Daoy (cell line): Measurements from ENCODE around the gene SLC7A10. TPM values are rescaled to one million over a fixed set of nuclear protein-coding genes. Genes with fewer than 3 reads are reported as not detected.
A peak's percentile ranks its signal among the peaks of the same experiment; 100 is the strongest.

ENCODE experiments used
- DNase-seq: peaks from one replicate; pipeline ENCODE4 v3.0.0-alpha.2; 2015; ENCODE audit warnings: low read depth
- total RNA-seq: library from RNA; depleted of rRNA; stranded (reverse); fragments of >200 nt; shearing (Covaris generic); gene quantifications from 2 replicates; pipeline ENCODE4 v1.2.3, GENCODE V29; 2014

Gene SLC7A10
- total RNA-seq, 1 experiment from 2014 or later = not detected

DNA sequence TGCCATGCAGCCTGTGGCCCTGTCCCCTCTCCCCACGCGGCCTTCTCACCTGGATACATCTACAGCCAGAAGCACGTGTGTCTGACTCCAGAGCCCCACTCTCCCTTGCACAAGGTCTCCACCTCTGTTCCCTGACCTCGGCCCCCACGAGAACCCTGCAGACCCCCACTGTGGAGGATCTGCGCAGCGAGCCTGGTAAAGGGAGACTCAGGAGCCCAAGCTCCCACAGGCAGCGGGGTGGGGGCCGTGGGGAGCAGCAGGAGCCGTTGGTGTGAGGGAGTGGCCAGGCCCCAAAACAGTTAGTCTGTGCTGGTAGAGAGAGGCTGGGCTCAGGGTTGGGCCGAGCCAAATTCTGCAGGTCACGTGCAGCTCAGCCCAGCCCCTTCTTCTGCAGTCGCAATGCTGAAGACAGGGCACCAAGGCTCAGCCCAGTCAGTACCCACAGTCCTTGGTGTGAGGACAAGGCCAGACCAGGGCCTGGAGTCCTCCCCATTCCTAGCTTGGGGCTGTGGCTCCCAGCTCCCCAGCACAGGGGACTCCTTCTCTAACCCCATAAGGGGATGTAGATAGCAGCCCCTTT is 28.7 kb upstream of the SLC7A10 start:
- no peak for DNase-seq

GRCh38 chr19:33252971-33253370 is 27.3 kb upstream of the SLC7A10 start:
- DNase-seq = no peak

DNA sequence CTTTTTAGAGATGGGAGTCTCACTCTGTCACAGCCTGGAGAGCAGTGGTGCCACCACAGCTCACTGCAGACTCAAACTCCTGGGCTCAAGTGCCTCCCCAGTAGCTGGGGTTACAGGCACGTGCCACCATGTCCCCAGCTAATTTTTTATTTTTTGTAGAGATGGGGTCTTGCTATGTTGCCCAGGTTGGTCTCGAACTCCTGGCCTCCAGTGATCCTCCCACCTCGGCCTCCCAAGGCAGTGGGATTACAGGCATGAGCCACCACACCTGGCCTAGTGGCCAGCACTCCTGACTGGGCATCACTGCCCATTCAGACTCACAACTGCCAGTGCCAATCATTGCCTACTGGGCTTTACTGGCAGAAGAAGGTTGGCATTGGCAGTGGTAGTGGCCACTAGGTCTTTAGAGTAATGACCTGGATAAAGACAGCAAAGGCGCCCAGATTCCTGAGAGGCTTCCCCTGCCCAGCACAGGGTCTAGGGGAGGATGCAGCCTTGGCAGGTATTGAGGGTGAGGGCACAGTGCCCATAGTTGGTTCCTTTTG is 26.8 kb upstream of the SLC7A10 start:
- DNase-seq = no peak

- no peak for DNase-seq
Measured at GRCh38 chr19:33251526-33252090, 26.0 kb upstream of the SLC7A10 start.

GRCh38 chr19:33251076-33251475 is 25.4 kb upstream of the SLC7A10 start:
- DNase-seq = no peak

- DNase-seq = no peak
Measured at GRCh38 chr19:33250500-33250899, 24.9 kb upstream of the SLC7A10 start.

DNA sequence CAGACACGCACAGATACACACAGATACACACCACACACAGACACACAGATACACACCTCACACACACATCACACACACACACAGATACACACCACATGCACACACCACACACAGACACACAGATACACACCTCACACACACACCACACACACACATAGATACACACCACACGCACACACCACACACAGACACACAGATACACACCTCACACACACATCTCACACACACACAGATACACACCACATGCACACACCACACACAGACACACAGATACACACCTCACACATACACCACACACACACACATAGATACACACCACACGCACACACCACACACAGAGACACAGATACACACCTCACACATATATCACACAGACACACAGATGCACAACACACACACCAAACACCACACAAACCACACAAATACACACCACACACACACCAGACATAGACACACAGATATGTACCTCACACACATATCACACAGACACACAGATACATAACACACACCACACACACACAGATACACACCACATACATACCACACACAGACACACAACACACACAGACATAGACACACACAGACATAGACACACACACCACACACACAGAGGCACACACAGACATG is 24.2 kb upstream of the SLC7A10 start:
- DNase-seq = no peak

DNA sequence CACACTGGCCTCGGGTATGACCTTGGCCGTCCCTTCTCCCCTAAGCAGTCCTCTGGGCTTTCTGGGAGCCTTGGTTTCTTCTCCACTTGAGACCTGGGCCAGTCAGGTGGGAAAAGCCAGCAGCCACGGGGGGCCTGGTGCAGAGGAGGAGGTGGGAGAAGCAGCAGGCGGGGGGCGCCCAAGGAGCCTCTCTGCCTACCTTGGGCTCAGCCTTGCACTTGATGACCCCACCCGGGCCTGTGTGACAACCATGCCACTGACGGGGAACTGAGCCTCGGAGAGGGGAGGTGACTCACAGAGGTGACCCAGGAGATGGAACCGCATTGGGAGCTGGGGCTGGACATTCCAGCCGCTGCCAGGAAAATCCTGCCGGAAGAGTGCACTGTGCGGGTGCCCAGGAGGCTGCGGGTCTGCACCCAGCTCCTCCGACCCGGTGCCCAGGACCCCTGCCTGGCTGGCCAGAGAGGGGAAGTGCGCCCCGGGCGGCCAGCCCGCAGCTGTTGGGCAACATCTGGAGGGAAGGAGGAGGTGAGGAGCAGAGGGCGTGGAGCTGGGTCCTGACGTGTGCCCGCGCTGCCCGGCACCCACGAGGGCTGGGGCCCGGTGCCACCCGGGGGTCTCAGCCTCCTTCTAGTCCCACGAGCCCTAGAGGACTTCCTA is 23.4 kb upstream of the SLC7A10 start:
- DNase-seq = peak; percentile 45

GRCh38 chr19:33248553-33248953 is 22.9 kb upstream of the SLC7A10 start:
- no peak for DNase-seq

DNA sequence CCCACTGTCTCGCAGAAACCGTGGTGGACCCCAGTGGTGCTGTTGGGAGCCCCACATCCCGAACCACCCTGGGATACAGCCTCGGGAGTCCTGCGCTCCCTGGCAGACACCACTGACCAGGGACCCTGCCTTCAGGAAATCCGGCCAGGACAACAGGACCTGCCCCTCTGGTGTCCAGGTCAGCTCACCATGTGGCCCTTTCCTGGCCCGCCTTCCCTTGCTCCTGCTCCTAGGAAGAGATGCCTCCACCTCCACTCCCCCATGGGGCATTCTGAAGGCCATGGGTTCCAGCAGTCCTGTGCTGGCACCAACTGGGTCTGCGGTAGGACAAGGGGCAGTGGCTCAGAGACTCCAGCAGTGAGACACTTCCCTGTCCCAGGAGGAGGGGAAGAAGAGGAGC is 22.5 kb upstream of the SLC7A10 start:
- no peak for DNase-seq

DNA sequence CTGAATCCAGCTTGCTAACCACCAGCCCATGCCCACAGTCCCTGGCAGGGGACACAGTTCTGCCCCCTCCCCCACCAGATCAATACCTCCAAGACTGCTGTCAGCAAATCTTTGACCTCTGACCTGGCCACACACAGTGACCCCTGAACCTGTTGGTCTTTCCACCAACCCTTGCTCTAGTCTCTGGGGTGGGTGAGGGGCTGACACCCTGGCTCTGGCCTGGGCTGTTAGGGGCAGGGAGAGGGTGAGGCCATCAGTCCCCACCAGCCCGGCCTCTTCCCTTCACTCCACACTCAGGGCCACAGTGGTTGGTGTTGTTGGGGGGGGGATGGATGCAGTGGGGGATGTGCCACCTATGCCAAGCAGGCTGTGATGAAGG is 21.8 kb upstream of the SLC7A10 start:
- DNase-seq = no peak

DNA sequence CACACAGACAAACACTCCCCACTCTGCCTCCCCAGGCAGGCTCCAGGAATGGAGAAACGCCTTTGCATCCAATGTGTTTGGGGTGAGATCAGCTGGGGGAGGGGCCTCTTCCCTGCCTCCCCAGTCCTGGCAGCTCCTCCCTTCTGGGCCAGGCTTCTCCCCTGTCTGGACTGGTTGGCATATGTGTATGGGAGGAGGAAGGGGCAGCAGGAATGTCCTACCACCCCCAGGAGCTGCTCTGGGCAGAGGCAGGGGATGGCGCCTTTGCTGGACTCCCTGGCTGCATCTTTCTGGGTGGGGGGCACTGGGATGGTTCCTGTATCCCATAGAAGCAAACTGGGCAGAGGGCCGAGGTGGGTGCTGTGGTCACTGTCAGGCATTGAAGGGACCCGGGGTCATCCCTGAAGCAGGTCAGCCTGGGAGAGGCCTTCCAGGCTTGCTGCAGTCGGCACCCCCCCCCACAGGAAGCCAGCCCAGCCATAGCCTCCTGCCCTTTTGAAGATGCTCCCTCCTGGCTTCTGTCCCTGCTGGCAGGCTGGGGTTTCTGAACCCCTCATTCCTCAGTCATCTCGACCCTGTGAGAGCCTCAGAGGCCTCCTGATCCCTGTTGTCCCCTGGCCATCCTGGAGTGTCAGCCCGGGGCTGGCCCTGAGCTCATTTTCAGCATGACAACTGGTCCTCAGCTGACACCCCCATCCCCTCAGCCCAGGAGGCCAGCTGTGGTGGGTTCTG is 21.2 kb upstream of the SLC7A10 start:
- no peak for DNase-seq

GRCh38 chr19:33245948-33246708 is 20.5 kb upstream of the SLC7A10 start:
- no peak for DNase-seq

- no peak for DNase-seq
Measured at GRCh38 chr19:33242911-33243310, 17.3 kb upstream of the SLC7A10 start.

- DNase-seq = no peak
Measured at GRCh38 chr19:33242131-33242530, 16.5 kb upstream of the SLC7A10 start.

GRCh38 chr19:33241530-33242101 is 16.0 kb upstream of the SLC7A10 start:
- DNase-seq = peak; percentile 36

DNA sequence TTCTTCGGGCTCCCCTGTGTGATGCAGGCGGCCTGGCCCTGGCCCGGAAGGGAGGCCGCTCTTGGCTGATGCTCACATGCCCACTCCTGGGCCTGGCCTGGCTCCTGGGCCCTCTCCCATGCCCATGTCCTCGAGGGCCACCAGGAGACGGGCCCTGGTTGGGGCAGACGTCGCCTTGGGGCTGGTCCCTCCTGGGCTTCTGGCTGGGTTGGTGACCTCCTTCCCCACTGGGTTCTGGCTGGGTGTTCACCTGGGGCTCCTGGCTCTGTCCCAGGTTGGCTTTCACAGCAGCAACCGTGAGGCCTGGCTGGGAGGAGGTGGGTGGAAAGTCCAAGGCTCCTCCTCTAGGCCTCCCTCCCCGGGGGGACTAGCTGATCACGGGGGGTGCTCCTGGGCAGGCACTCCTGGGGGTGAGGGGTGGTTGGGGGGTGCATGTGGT is 15.5 kb upstream of the SLC7A10 start:
- no peak for DNase-seq

GRCh38 chr19:33240181-33240771 is 14.6 kb upstream of the SLC7A10 start:
- DNase-seq = no peak

DNA sequence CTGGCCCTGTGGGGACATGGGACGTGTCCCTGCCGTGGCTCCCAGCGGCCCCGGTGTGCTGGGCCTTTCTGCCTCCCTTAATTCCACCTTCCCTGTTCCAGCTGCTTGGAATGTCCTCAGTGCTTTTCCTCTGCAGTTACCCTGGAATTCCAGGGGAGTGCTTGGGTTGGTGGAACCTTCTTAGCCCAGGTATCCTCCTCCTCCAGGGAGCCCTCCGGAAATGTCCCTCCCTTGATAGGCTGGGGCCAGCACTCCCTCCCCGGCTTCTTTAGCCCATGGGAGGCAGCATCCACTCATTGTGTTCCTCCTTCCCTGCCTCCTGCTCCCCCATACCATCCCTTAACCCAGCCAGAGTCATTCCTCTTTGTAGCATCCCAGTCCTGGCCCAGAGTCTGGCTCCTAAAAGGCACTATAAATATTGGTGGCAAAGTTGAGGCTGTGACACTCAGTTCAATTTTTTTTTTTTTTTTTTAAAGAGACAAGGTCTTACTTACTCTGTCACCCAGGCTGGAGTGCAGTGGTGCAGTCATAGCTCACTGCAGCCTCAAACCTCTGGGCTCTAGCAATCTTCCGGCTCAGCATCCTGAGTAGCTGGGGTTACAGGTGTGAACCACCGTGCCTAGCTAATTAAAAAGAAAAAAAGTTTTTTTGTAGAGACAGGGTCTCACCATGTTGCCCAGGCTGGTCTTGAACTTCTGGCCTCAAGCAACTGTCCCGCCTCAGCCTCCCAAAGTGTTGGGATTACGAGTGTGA is 13.7 kb upstream of the SLC7A10 start:
- no peak for DNase-seq
